Superior temporal gyrus (tissue), 1 donor: ENCODE data around the gene POLR2E.

Experiments used
- DNase-seq: peaks from one replicate; pipeline ENCODE4 v3.0.0-alpha.2; 2016; ENCODE audit errors: extremely low spot score

POLR2E gene

GRCh38 chr19:1097810-1098176 lies 2.6 kb upstream of the POLR2E start:
- DNase-seq: no peak

DNA sequence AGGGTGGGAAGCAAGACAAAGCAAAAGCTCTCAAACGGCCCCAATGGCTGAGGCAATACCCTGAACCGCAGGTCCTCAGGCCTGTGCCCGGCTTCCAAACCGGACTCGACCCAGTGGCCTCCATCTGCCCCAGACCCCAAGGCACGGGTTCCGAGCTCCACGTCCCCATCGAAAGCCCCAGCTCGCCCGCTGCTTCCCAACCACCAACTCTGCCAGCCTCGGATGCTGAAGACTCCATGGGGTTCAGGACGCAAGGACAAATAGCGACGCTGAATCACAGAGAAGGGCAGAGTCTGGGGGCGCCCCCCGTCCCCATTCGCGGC lies 559 bp downstream of the POLR2E start:
- no peak for DNase-seq

GRCh38 chr19:1093811-1094553 lies 1.2 kb downstream of the POLR2E start:
- no peak for DNase-seq

DNA sequence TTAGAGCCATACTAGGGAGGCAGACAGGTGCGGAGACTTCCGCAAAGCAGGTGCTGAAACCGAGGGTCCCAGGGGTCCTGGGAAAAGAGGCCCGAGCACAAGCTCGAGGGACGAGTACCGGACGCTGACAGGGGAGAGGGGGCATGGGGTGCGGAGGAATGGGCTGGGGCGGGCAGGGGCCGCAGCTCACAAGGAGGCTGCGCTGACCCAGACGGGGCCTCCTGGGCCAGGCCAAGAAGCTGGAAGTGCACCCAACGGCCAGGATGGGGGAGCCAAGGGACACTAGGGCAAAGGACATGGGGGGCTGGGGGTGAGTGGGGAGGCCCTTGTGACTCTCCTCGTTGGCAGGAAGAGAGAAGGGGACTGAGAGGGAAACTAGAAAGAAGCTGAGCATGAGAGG lies 1.8 kb downstream of the POLR2E start:
- no peak for DNase-seq

DNA sequence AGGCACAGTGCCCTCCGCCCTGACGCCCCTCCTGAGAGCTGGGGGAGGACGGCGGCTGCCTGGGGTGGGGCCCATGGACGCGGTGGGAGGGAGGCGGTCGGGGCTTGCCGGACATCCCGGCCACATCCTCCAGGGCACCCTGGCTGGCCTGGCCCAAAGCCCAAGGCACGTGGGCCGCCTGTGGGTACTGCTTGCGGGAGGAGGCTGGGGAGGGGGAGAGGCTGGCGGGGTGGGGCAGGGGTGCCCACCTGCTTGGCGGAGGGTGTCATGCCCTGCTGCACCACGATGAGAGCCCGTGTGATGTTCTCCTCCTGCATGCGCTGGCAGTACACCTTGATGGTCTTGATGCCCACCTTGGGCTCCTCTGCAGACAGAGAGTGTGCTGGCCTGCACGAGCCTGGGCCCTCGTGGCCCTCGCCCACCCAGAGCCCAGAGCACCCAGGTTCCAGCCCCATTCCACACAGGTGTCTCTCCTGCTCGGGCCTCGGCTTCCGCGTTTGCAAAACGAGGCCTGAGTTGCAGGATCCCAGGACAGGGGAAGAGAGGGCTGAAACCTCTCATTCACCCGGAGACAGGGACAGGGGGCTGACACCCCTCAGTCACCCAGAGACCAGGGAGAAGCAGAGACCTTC lies 3.5 kb downstream of the POLR2E start:
- DNase-seq: no peak

GRCh38 chr19:1090731-1091543 lies 4.2 kb downstream of the POLR2E start:
- no peak for DNase-seq

DNA sequence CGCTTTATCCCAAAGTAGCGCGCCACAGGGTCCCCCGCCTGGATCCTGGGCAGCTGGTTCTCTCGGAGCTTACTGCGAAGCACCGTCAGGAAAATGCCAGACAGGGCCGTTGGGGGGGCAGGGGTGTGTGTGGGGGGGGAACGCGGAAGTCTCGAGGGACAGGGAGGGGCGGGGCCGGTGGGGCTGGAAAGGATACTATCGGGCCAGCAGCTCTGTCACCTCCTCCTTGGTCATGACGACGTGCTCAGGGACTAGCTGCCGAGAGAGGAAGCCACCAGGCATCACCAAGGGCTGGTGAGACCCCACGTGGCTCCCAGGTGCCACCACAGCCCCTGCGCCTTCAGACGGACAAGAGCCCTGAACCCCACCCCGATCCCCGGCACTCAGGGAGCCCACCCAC lies 5.3 kb downstream of the POLR2E start:
- no peak for DNase-seq

DNA sequence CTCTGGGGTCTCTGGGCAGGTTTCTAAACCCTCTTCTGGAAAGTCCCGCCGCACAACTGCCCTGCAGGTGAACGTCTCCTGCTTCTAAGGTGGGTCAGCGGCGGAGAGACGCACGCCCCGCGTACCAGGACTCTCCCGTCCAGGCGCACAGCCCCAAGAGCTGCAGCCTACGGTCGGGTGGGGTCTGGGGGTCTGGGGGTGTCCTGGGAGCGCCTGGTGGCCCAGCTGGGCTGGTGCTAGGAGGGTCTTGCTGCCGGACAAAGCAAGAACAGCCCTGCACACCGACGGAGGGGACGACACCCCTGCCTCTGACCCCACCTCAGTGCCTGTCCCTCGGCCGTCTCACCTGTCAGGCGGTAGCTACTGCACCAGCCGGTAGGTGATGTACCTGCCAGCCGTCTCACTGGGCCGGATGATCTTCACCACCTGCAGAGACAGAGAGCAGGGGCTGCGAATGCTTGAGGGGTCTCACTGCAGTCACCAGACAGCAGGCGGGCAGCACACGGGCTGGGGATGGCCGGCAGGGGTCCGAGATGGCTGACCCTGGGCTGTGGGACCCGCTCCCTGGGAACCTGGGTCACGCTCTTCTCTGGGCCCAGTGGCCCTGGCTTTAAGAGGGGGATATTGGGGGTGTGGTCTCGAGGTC lies 5.9 kb downstream of the POLR2E start:
- no peak for DNase-seq

GRCh38 chr19:1088416-1089010 lies 6.7 kb downstream of the POLR2E start:
- no peak for DNase-seq

DNA sequence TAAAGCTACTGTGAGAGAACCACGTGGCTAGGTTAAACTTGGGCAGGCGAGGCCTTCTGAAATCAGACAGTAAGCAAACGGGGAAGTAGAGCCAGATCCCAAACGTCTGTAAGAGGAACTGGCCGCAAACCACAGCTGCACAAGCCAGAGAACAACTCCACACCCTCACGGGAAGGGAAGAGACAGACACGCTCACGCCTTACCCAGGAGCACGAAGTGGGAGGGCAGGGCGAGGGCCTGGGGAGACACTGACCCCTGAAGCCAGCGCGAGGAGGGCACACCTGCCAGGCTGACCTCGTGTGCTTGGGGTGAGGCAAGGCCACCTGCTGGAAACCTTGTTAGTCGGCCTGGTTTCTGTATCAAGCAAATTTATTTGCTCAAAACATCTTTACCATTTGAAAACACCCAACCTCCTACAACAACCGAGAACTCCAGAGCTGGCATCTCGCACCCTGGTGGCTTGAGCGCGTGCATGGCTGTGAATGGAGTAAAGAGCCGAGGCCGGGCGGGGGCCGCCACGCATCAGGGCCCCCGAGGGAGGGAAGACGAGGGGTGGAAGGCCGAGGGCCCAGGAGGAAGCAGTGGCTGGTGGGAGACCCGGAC lies 7.3 kb downstream of the POLR2E start:
- peak; percentile 21 for DNase-seq

DNA sequence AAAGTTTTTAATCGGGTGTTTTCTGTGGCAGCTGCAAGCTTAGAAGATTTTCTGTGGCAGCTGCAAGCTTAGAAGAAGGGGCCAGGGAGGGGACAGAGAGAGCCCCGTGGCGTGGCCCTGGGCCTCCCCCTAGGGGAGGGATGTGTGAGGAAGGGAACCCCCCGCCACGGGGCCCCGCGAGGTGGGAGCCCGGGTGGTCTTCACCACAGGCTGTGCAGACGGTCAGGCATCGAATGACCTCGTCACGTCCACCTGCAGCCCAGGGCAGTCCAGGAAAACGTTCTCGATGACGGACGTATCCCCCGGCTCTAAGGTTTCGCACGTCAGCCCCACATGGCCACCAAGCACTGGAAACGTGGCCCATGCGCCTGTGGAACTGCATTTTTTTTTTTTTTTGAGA lies 8.6 kb downstream of the POLR2E start:
- no peak for DNase-seq

GRCh38 chr19:1085676-1086442 lies 9.3 kb downstream of the POLR2E start:
- DNase-seq: no peak

- DNase-seq: no peak
Observed at GRCh38 chr19:1085053-1085658, 10.0 kb downstream of the POLR2E start.

- DNase-seq: no peak
Observed at GRCh38 chr19:1084024-1084868, 10.9 kb downstream of the POLR2E start.

DNA sequence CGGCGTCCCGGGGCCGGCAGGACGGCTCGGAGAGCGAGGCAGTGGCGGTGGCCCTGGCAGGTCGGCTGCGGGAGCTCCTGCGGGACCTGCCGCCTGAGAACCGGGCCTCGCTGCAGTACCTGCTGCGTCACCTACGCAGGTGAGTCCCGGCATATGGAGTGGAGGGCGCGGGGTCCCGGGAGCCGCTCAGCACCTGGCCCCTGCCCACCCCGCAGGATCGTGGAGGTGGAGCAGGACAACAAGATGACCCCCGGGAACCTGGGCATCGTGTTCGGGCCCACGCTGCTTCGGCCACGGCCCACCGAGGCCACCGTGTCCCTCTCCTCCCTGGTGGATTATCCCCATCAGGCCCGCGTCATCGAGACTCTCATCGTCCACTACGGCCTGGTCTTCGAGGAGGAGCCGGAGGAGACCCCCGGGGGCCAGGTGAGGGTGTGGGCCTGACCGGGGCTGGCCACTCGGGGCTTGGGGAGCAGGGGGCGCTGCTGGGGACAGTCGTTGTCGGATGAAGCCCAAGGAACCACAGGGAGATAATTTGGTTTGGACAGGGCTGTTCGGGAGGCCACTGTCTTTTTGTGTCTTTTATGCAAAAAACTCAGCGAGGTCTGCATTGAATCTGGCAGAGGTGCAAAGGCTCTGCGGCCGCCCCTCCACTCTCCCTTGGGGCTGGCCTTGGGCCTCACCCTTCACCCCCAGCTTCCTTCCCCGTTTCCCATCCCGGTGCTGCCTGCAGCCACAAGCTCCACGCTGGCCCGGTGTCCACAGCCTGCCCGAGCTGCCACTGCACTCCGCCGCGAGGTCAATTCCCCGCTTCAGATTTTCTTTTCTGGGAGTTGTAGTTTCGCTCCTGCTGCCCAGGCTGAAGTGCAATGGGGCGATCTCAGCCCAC lies 12.0 kb downstream of the POLR2E start:
- DNase-seq: no peak

DNA sequence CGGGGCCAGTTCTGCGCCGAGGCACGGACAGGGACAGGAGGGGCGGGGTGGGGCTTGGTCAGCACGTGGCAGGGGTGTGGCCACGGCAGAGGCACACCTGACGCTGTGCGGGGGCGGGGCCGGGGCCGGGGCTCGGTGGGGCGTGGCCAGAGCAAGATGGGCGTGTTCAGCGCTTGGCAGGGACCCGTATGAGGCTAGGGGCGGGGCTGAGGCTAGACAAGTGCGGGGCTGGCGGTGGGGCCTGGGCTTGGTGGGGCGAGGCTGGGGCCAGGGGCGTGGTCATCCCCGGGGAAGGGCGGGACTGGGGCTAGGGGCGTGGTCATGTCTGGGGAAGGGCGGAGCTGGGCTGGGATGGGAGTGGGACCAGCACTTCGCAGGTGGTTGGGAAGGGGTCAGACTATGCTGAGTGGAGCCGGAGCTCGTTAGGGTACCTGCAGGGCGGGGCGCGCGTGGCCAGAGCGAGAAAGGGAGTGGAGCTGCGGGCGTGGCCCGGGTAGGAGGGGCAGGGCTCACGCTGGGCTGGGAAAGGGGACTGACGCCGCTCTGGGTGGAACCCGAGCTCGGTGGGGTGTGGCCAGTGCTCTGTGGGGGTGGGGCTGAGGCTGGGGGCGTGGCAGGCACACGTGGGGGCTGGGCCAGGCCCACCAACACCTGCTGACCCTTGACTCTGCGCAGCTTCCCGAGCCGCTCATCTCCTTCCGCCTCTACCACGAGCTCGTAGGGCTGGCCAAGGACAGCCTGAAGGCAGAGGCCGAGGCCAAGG lies 12.8 kb downstream of the POLR2E start:
- DNase-seq: no peak

- no peak for DNase-seq
Observed at GRCh38 chr19:1081301-1082164, 13.6 kb downstream of the POLR2E start.
